Lower lobe of right lung (tissue), 2 donors: ENCODE measurements around the gene MT1F. TPM values are rescaled to one million over a fixed set of nuclear protein-coding genes. Genes with fewer than 3 reads are reported as not detected.

ENCODE experiments used
- ATAC-seq, 2 donors: fragments of 200-7000 bp; cut with Tn5 transposase; one replicate each; pipeline ENCODE4 v1.9.1; 2020 to 2022; ENCODE audit warnings: mild to moderate bottlenecking in 2 of 2, moderate library complexity in 2 of 2
- DNase-seq: peaks from one replicate; pipeline ENCODE4 v3.0.0-alpha.2; 2020
- H3K27ac ChIP-seq: fragments of 200-600 bp; one replicate; pipeline ENCODE4 v1.8.0; 2022
- H3K27me3 ChIP-seq: fragments of 200-600 bp; one replicate; pipeline ENCODE4 v1.8.0; 2022; ENCODE audit warnings: low read depth
- H3K36me3 ChIP-seq: fragments of 200-600 bp; one replicate; pipeline ENCODE4 v1.8.0; 2022; ENCODE audit warnings: mild to moderate bottlenecking
- H3K4me1 ChIP-seq: fragments of 200-600 bp; one replicate; pipeline ENCODE4 v1.8.0; 2022
- H3K4me3 ChIP-seq: fragments of 200-600 bp; one replicate; pipeline ENCODE4 v1.8.0; 2022; ENCODE audit warnings: mild to moderate bottlenecking
- H3K9me3 ChIP-seq: fragments of 200-600 bp; one replicate; pipeline ENCODE4 v1.8.0; 2022
- intact Hi-C: fragments of 100-400 bp; cut with DNase I; formaldehyde crosslinking; loops from one replicate; pipeline ENCODE4 v1.11.0; 2022
- total RNA-seq: library from RNA; stranded (reverse); fragmentation: NEBNext Ultra II Directional; extraction: Animal tissue kit (Norgen Biotek cat#: 25700); gene quantifications from one replicate; pipeline ENCODE4 v1.2.1, GENCODE V29; 2021
- TF ChIP-seq, protein P1 (sequence below): fragments of 200-600 bp; IDR thresholded peaks from one replicate; pipeline ENCODE4 v1.8.0; 2022; ENCODE audit warnings: antibody characterized with exemption, mild to moderate bottlenecking
- donor health status: DM: no; HTN: yes; CAD: no; lungs with severe emphysema.

The MT1F gene
- total RNA-seq, 1 donor from 2014 or later = 12.6 TPM

DNA sequence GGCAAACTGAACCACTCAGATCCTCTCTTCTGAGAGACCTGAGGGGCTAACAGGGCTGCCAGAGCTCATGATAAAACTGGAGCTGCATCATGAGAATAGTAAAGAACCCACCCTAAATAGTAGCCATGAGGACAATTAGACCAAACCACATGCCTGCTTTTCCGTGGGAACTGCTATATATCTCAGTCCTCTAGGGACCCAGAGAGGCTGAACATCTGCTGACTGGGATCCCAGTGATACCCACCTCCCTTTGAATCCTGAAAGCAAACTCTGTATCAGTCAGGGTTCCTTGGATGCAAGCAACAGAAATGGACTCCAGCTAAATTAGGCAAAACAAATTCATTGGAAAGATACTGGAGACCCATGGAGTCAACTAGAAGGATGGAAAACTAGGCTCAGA lies 31.0 kb downstream of the MT1F start:
- ATAC-seq = no peak
- TF ChIP-seq, protein P1, sequence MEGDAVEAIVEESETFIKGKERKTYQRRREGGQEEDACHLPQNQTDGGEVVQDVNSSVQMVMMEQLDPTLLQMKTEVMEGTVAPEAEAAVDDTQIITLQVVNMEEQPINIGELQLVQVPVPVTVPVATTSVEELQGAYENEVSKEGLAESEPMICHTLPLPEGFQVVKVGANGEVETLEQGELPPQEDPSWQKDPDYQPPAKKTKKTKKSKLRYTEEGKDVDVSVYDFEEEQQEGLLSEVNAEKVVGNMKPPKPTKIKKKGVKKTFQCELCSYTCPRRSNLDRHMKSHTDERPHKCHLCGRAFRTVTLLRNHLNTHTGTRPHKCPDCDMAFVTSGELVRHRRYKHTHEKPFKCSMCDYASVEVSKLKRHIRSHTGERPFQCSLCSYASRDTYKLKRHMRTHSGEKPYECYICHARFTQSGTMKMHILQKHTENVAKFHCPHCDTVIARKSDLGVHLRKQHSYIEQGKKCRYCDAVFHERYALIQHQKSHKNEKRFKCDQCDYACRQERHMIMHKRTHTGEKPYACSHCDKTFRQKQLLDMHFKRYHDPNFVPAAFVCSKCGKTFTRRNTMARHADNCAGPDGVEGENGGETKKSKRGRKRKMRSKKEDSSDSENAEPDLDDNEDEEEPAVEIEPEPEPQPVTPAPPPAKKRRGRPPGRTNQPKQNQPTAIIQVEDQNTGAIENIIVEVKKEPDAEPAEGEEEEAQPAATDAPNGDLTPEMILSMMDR = no peak
- no peak overlapping the region for H3K27ac ChIP-seq
- no peak overlapping the region for H3K4me3 ChIP-seq
- no peak for DNase-seq
- no peaks in the 10 kb centered on the region for H3K36me3 ChIP-seq
- intact Hi-C loops = no loop called here
- H3K4me1 ChIP-seq = peaks cover 2% of the 10 kb centered on the region
- no peaks in the 10 kb centered on the region for H3K9me3 ChIP-seq
- H3K27me3 ChIP-seq = no peaks in the 10 kb centered on the region

DNA sequence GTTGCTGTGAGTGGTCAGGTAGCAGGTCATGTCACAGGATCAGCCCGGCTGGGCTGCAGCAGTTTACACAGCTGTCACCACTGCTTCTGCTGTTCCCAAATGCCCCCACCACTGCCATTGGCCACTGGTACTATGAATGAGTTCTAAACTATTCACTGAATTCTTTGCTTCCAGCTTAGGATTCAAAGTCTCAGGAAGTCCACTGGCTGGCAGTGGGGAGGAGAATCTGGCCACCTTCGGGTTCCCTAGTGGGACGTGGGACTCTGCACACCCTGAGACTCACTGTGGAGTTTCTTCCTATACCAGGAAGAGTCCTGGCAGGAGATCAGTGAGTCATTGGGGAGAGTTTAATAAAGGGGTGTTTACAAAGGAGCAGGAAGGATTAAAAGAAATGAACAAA lies 31.4 kb downstream of the MT1F start:
- Histone ChIP-seq H3K9me3 (no peaks in the 10 kb centered on the region), H3K27ac (no peak overlapping the region), H3K4me3 (no peak overlapping the region), H3K36me3 (no peaks in the 10 kb centered on the region), H3K27me3 (no peaks in the 10 kb centered on the region), H3K4me1 (no peaks in the 10 kb centered on the region)
- DNase-seq (no peak), ATAC-seq (no peak)
- TF ChIP-seq, protein P1 = no peak
- intact Hi-C loops = no loop called here

DNA sequence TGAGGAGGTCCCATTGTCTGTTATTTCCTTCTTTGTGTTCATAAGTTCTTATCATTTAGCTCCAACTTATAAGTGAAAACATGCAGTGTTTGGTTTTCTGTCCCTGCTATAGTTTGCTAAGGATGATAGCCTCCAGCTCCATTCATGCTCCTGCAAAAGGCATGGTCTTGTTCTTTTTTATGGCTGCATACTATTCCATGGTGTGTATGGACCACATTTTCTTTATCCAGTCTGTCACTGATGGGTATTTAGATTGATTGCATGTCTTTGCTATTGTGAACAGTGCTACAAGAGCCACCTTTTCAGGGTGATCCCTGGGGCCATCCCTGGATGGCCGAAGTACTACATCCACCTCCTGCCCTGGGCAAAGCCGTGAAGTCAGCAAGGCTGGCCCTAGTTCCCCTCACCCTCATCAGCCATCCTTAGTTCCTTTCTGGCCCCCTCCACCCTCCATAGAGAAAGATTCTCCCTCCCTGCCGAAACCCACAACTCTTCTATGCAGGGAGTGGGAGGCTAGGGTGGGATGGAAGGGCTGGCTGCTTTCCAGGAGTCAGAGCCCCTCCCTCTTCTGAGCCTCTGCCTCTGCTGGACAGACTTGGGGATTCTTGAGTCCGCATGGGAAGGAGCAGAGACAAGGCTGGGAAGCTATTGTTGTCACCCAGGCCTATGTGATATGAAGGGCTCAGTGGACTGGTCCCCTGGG lies 32.8 kb downstream of the MT1F start:
- no peak for ATAC-seq
- Histone ChIP-seq H3K27me3 (no peaks in the 10 kb centered on the region), H3K4me3 (no peak overlapping the region), H3K27ac (no peak overlapping the region), H3K9me3 (no peaks in the 10 kb centered on the region), H3K36me3 (no peaks in the 10 kb centered on the region), H3K4me1 (no peaks in the 10 kb centered on the region)
- intact Hi-C loops = no loop called here
- TF ChIP-seq, protein P1 = no peak
- no peak for DNase-seq

DNA sequence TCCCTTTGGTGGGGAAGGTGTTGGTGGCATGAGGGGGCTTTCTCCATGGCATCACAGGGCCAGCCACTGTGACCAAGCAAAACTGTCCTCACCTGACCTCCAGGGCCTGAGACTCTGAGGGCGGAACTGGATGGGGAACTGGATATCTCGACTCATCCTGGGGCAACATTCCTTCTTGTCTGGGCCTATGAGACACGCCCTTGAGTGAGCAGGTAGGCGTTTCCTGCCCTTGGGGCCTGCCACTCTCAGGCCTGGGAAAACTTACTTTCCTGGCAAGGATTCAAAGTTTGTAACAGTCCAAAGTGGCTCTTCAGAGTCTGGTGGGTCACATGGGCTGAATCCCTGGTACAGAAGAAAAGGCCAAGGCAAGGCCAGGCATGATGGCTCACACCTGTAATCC lies 34.1 kb downstream of the MT1F start:
- Histone ChIP-seq H3K27me3 (no peaks in the 10 kb centered on the region), H3K27ac (no peak overlapping the region), H3K9me3 (no peaks in the 10 kb centered on the region), H3K4me1 (no peaks in the 10 kb centered on the region), H3K4me3 (no peak overlapping the region), H3K36me3 (no peaks in the 10 kb centered on the region)
- intact Hi-C loops = no loop called here
- TF ChIP-seq, protein P1 = no peak
- DNase-seq = peak; percentile 73
- ATAC-seq = peak; percentile 91 to 95

DNA sequence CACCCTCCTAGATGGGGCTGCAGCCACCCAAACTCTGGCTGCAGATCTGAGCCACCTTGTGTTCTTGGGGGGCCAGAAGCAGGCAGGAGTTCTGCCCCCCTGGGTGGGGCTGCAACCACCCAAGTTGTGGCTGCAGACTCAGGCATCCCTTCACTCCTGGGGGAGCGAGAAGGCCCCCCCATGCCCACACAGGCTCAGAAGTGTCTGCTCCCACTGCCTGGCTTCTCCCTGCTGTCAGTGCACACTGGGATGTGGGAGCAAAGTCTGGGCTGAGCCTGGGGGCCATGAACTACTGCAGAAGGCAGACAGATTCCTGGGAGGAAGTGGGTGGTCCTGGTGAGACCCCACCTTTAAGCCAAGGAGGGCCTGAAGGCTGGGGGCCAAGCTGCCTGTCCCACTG lies 37.5 kb downstream of the MT1F start:
- Histone ChIP-seq H3K9me3 (no peaks in the 10 kb centered on the region), H3K27ac (no peak overlapping the region), H3K27me3 (no peaks in the 10 kb centered on the region), H3K36me3 (no peaks in the 10 kb centered on the region), H3K4me3 (no peak overlapping the region), H3K4me1 (no peaks in the 10 kb centered on the region)
- TF ChIP-seq, protein P1 = no peak
- intact Hi-C loops = no loop called here
- DNase-seq (no peak), ATAC-seq (no peak)
